Measurements from ENCODE around the gene AMY2B. TPM values are rescaled to one million over a fixed set of nuclear protein-coding genes. Genes with fewer than 3 reads are reported as not detected.
A peak's percentile ranks its signal among the peaks of the same experiment; 100 is the strongest.
"Not testable (repeated sequence)": the region's sequence is repeated elsewhere in the genome, so short reads cannot be mapped to it uniquely, and the experiment has no call there.

The AMY2B gene
- total and polyA plus RNA-seq, 4 experiments from 2014 or later = 0.80 to 63.8 (median 31.0) TPM

DNA sequence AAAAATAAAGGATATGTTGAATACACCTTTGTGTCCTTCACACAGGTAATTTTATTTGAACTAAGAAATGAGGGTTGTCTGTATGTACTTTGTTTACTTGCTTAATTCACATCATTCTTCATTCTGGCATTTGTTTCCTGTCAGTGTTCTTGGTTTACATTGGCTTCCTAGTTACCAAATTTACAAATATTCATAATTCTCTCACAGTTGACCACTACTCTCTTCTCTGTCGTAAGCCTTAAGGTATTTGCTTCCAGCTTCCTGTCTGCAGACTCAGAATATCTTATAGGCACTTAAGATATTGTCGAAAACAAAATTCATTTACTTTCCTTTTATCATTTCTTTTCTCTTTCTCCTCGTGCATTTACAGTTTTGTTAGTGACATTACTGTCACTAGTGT lies 30.0 kb upstream of the AMY2B start:
- Histone ChIP-seq H3K27me3 (ENCODE audit: insufficient read depth, low read length) (no peaks in the 10 kb centered on the region), H3K4me3 (ENCODE audit: low read length in 2 of 2) (no peak overlapping the region), H3K27ac (ENCODE audit: low read depth, low read length) (no peak overlapping the region), H3K36me3 (ENCODE audit: insufficient read depth, low read length) (peaks cover 60% of the 10 kb centered on the region), H3K9me3 (ENCODE audit: control insufficient read depth in 1 of 2, low read length in 2 of 2) (no peaks in the 10 kb centered on the region), H3K4me1 (ENCODE audit: insufficient read depth, low read length) (no peaks in the 10 kb centered on the region)
- Mint-ChIP-seq H3K27ac (no peak overlapping the region), H3K9me3 (no peaks in the 10 kb centered on the region), H3K36me3 (peaks cover 51 to 71% of the 10 kb centered on the region in 2 donors), H3K27me3 (no peaks in the 10 kb centered on the region), H3K4me3 (no peak overlapping the region), H3K4me1 (peaks cover 0 to 4% (median 1%) of the 10 kb centered on the region in 4 donors)
- no peak for DNase-seq
- ChIA-PET CTCF (ENCODE audit: partially characterized antibody) (no interaction called here), POLR2A (ENCODE audit: partially characterized antibody) (no interaction called here)
- intact Hi-C loops (cut with micrococcal nuclease) = no loop called here

DNA sequence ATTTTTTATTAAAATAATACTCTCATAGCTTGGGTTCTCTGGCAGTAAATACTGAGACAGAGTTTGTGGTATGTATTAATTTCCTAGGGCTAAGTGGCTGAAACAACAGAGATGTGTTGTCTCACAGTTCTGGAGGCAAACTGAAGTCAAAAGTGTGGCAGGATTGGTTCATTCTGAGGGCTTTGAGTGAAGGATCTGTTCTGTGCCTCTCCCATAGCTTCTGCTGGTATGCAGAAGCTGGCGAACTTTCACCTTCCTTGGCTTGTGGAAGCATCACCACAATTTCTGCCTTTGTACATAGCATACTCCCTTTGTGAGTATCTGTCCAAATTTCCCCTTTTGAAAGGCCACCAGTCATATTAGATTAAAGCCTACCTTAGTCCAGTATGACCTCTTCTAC lies 24.9 kb upstream of the AMY2B start:
- Histone ChIP-seq H3K4me1 (ENCODE audit: insufficient read depth, low read length) (no peaks in the 10 kb centered on the region), H3K4me3 (ENCODE audit: low read length in 2 of 2) (no peak overlapping the region), H3K9me3 (ENCODE audit: control insufficient read depth in 1 of 2, low read length in 2 of 2) (no peaks in the 10 kb centered on the region), H3K36me3 (ENCODE audit: insufficient read depth, low read length) (peaks cover 43% of the 10 kb centered on the region), H3K27me3 (ENCODE audit: insufficient read depth, low read length) (no peaks in the 10 kb centered on the region), H3K27ac (ENCODE audit: low read depth, low read length) (no peak overlapping the region)
- DNase-seq = no peak
- peak overlapping the region in 1 of 7 donors; percentile 35 for H3K27ac Mint-ChIP-seq
- no peak overlapping the region for H3K4me3 Mint-ChIP-seq
- CTCF ChIA-PET (ENCODE audit: partially characterized antibody) = no interaction called here
- peaks cover 0 to 2% (median 0%) of the 10 kb centered on the region in 4 donors for H3K4me1 Mint-ChIP-seq
- H3K9me3 Mint-ChIP-seq = peaks cover 0 to 1% (median 0%) of the 10 kb centered on the region in 8 donors
- intact Hi-C loops (cut with micrococcal nuclease) = no loop called here
- POLR2A ChIA-PET (ENCODE audit: partially characterized antibody) = no interaction called here
- H3K36me3 Mint-ChIP-seq = peaks cover 63 to 65% of the 10 kb centered on the region in 2 donors
- H3K27me3 Mint-ChIP-seq = no peaks in the 10 kb centered on the region

DNA sequence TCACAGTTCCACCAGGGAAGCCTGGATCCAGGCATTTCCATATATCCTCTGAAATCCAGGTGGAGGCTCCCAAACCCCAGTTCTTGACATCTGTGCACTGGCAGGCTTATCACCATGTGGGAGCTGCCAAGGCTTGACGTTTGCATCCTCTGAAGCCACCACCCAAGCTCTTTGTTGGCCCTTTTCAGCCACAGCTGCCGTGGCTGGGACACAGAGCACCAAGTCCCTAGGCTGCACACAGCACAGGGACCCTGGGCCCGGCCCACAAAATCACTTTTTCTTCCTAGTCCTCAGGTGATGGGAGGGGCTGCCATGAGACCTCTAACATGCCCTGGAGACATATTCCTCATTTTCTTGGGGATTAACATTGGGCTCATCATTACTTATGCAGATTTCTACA lies 23.5 kb upstream of the AMY2B start:
- intact Hi-C loops (cut with micrococcal nuclease) = no loop called here
- no peaks in the 10 kb centered on the region for H3K4me1 ChIP-seq (ENCODE audit: insufficient read depth, low read length)
- DNase-seq = no peak
- H3K9me3 ChIP-seq (ENCODE audit: control insufficient read depth in 1 of 2, low read length in 2 of 2) = no peaks in the 10 kb centered on the region
- H3K36me3 ChIP-seq (ENCODE audit: insufficient read depth, low read length) = peaks cover 42% of the 10 kb centered on the region
- ChIA-PET POLR2A (ENCODE audit: partially characterized antibody) (no interaction called here), CTCF (ENCODE audit: partially characterized antibody) (no interaction called here)
- H3K27me3 ChIP-seq (ENCODE audit: insufficient read depth, low read length) = no peaks in the 10 kb centered on the region
- H3K36me3 Mint-ChIP-seq = peaks cover 60 to 62% of the 10 kb centered on the region in 2 donors
- no peak overlapping the region for H3K27ac Mint-ChIP-seq
- no peak overlapping the region for H3K27ac ChIP-seq (ENCODE audit: low read depth, low read length)
- H3K4me3 Mint-ChIP-seq = no peak overlapping the region
- H3K4me1 Mint-ChIP-seq = peaks cover 0 to 2% (median 0%) of the 10 kb centered on the region in 4 donors
- H3K27me3 Mint-ChIP-seq = no peaks in the 10 kb centered on the region
- H3K9me3 Mint-ChIP-seq = peaks cover 0 to 1% (median 0%) of the 10 kb centered on the region in 8 donors
- no peak overlapping the region for H3K4me3 ChIP-seq (ENCODE audit: low read length in 2 of 2)

DNA sequence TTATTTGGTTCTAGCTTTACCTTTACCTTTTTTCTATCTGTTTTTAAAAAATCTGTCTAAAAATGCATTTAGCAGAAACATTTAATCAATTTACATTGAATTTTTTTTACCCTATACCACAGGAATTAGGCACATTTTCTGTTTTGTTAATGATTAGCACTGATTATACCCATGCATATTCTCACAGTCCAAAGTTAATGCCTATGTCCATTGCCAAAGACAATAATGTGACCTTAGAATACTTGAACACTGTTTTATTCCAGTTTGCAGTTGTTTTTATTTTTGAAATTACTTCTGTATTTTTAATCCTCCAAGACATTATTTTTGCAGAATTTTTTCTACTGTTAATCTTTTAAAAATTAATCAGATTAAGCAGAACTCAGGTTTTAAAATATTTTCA lies 11.0 kb upstream of the AMY2B start:
- H3K4me1 ChIP-seq (ENCODE audit: insufficient read depth, low read length) = no peaks in the 10 kb centered on the region
- Mint-ChIP-seq H3K36me3 (peaks cover 16 to 17% of the 10 kb centered on the region in 2 donors), H3K4me3 (no peak overlapping the region), H3K4me1 (peaks cover 0 to 2% (median 1%) of the 10 kb centered on the region in 4 donors), H3K27me3 (no peaks in the 10 kb centered on the region), H3K9me3 (no peaks in the 10 kb centered on the region), H3K27ac (no peak overlapping the region)
- no peaks in the 10 kb centered on the region for H3K27me3 ChIP-seq (ENCODE audit: insufficient read depth, low read length)
- POLR2A ChIA-PET (ENCODE audit: partially characterized antibody) = no interaction called here
- DNase-seq = no peak
- intact Hi-C loops (cut with micrococcal nuclease) = no loop called here
- no peaks in the 10 kb centered on the region for H3K36me3 ChIP-seq (ENCODE audit: insufficient read depth, low read length)
- H3K27ac ChIP-seq (ENCODE audit: low read depth, low read length) = no peak overlapping the region
- no peak overlapping the region for H3K4me3 ChIP-seq (ENCODE audit: low read length in 2 of 2)
- H3K9me3 ChIP-seq (ENCODE audit: control insufficient read depth in 1 of 2, low read length in 2 of 2) = no peaks in the 10 kb centered on the region
- CTCF ChIA-PET (ENCODE audit: partially characterized antibody) = no interaction called here

DNA sequence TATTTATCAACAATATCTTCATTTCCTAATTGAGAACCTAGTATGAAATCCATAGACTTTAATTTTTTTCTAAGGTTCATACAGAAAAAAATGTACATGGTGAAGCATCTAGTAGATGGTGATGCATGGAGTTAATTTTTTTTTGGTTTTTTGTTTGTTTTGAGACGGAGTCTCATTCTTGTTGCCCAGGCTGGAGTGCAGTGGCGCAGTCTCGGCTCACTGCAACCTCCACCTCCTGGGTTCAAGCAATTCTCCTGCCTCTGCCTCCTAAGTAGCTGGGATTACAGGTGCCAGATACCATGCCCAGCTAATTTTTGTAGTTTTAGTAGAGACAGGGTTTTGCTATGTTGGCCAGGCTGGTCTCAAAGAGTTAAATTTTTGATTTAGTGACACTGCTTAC lies 10.3 kb upstream of the AMY2B start:
- H3K36me3 ChIP-seq (ENCODE audit: insufficient read depth, low read length); H3K4me3 ChIP-seq (ENCODE audit: low read length in 2 of 2); H3K27ac ChIP-seq (ENCODE audit: low read depth, low read length); H3K4me1 Mint-ChIP-seq; H3K27ac Mint-ChIP-seq; POLR2A ChIA-PET (ENCODE audit: partially characterized antibody); H3K9me3 Mint-ChIP-seq; CTCF ChIA-PET (ENCODE audit: partially characterized antibody); H3K27me3 Mint-ChIP-seq; H3K4me3 Mint-ChIP-seq; H3K27me3 ChIP-seq (ENCODE audit: insufficient read depth, low read length); DNase-seq; H3K4me1 ChIP-seq (ENCODE audit: insufficient read depth, low read length); intact Hi-C loops (cut with micrococcal nuclease); H3K9me3 ChIP-seq (ENCODE audit: control insufficient read depth in 1 of 2, low read length in 2 of 2): not testable (repeated sequence)
- H3K36me3 Mint-ChIP-seq = peaks cover 9 to 15% of the 10 kb centered on the region in 2 donors

DNA sequence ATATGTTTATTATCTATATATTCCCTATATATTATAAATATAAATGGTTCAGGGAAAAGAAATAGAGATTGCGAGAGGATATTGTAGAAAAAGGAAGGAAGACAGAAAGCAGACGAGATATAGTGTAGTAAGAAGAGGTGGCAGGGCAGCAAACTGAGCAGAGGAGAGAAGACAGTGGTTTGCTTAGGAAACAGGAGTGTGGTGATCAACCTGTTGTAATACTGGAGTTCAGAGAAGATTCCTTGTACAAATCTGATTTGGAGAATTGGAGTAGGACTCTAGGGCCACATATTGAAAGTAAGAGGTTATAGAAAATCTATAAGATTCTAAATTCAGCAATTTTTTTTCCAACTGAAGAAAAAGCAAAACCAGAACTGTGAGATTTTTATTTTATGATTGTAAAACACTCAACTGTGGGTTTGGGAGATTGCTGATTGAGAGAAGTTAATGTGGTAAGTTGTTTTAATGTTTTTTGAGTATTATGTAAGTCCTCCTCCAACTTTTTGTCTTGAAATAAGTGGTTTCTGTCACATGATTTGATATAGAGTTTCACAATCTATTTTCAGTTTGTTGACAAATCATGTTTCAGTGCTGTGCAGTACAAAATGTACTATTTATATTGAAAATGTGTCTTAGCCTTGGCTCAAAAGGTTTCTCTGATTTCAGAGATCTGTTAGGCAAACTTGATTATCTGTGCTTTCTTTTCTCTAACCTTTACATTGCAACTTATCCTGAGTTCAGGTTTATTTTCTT lies 9.6 kb upstream of the AMY2B start:
- POLR2A ChIA-PET (ENCODE audit: partially characterized antibody) = no interaction called here

DNA sequence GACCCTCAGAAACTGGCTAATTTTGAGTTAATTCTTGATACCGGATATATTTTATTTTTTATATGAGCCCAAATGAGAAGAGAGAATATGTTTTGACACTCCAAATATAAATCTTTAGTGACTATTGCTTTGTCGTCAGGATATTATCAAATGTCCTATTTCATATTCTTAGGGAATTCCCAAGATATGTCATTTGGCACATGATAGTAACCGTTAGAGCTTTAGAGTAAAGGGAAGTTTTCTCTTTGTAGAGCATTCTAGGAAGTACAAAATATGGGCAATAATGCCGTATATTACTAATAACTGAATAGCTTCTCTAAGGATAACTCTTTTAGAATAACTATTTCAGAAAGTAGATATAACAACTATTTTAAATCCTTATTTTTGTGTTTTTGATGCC lies 8.3 kb upstream of the AMY2B start:
- intact Hi-C loops (cut with micrococcal nuclease) = no loop called here
- POLR2A ChIA-PET (ENCODE audit: partially characterized antibody) = no interaction called here

More for the DNA sequence above, 9.6 kb upstream of the AMY2B start:
- H3K9me3 Mint-ChIP-seq = no peaks in the 10 kb centered on the region
- intact Hi-C loops (cut with micrococcal nuclease) = no loop called here
- H3K27me3 Mint-ChIP-seq = no peaks in the 10 kb centered on the region
- Histone ChIP-seq H3K36me3 (ENCODE audit: insufficient read depth, low read length) (no peaks in the 10 kb centered on the region), H3K4me1 (ENCODE audit: insufficient read depth, low read length) (no peaks in the 10 kb centered on the region), H3K4me3 (ENCODE audit: low read length in 2 of 2) (no peak overlapping the region), H3K27me3 (ENCODE audit: insufficient read depth, low read length) (no peaks in the 10 kb centered on the region), H3K27ac (ENCODE audit: low read depth, low read length) (no peak overlapping the region), H3K9me3 (ENCODE audit: control insufficient read depth in 1 of 2, low read length in 2 of 2) (no peaks in the 10 kb centered on the region)
- no peak overlapping the region for H3K4me3 Mint-ChIP-seq
- peaks cover 6 to 9% of the 10 kb centered on the region in 2 donors for H3K36me3 Mint-ChIP-seq
- H3K27ac Mint-ChIP-seq = peak overlapping the region in 3 of 7 donors; percentile 13 to 75 (median 32)
- DNase-seq = no peak
- peaks cover 0 to 2% (median 1%) of the 10 kb centered on the region in 4 donors for H3K4me1 Mint-ChIP-seq
- CTCF ChIA-PET (ENCODE audit: partially characterized antibody) = no interaction called here

More for the DNA sequence above, 8.3 kb upstream of the AMY2B start:
- no peak overlapping the region for H3K4me3 Mint-ChIP-seq
- Histone ChIP-seq H3K27ac (ENCODE audit: low read depth, low read length) (no peak overlapping the region), H3K9me3 (ENCODE audit: control insufficient read depth in 1 of 2, low read length in 2 of 2) (no peaks in the 10 kb centered on the region), H3K4me1 (ENCODE audit: insufficient read depth, low read length) (no peaks in the 10 kb centered on the region), H3K4me3 (ENCODE audit: low read length in 2 of 2) (no peak overlapping the region), H3K27me3 (ENCODE audit: insufficient read depth, low read length) (no peaks in the 10 kb centered on the region), H3K36me3 (ENCODE audit: insufficient read depth, low read length) (no peaks in the 10 kb centered on the region)
- CTCF ChIA-PET (ENCODE audit: partially characterized antibody) = no interaction called here
- no peak overlapping the region for H3K27ac Mint-ChIP-seq
- H3K27me3 Mint-ChIP-seq = no peaks in the 10 kb centered on the region
- DNase-seq = no peak
- peaks cover 0 to 2% (median under 1%) of the 10 kb centered on the region in 4 donors for H3K4me1 Mint-ChIP-seq
- peaks cover 6 to 12% of the 10 kb centered on the region in 2 donors for H3K36me3 Mint-ChIP-seq
- H3K9me3 Mint-ChIP-seq = no peaks in the 10 kb centered on the region

All from CD4-positive, alpha-beta memory T cell (primary cell).